Retinal pigment epithelial cell (primary cell): ENCODE results near the gene UROC1.

Source experiments
- DNase-seq: peaks from one replicate; pipeline ENCODE4 v3.0.0-alpha.2; 2010; ENCODE audit warnings: low read depth
- H3K4me3 ChIP-seq: 2 replicates; pipeline ENCODE4 v1.5.1; 2011; ENCODE audit warnings: mild to moderate bottlenecking, low read length, control low read depth, moderate library complexity
- CTCF ChIP-seq: conservative IDR thresholded peaks from 2 replicates; pipeline ENCODE4 v1.5.1; 2011; ENCODE audit warnings: low read depth, low read length, control low read depth, inconsistent platforms

Gene UROC1

GRCh38 chr3:126540951-126541627 is 23.5 kb upstream of the UROC1 start:
- no peak overlapping the region for H3K4me3 ChIP-seq
- TF ChIP-seq CTCF, result no peak
- no peak for DNase-seq

GRCh38 chr3:126540342-126540849 is 22.8 kb upstream of the UROC1 start:
- TF ChIP-seq CTCF, result no peak
- H3K4me3 ChIP-seq, result no peak overlapping the region
- DNase-seq, result peak; percentile 92

GRCh38 chr3:126539558-126540250 is 22.1 kb upstream of the UROC1 start:
- TF ChIP-seq CTCF, result no peak
- DNase-seq, result no peak
- H3K4me3 ChIP-seq, result no peak overlapping the region

- H3K4me3 ChIP-seq, result no peak overlapping the region
Observed at GRCh38 chr3:126538966-126539365, 21.4 kb upstream of the UROC1 start.

GRCh38 chr3:126538316-126538715 is 20.7 kb upstream of the UROC1 start:
- DNase-seq, result no peak
- no peak overlapping the region for H3K4me3 ChIP-seq
- no peak for TF ChIP-seq CTCF

More at GRCh38 chr3:126538966-126539365, 21.4 kb upstream of the UROC1 start:
- TF ChIP-seq CTCF, result no peak
- no peak for DNase-seq

- no peak overlapping the region for H3K4me3 ChIP-seq
- no peak for TF ChIP-seq CTCF
- no peak for DNase-seq
Observed at GRCh38 chr3:126537730-126538281, 20.2 kb upstream of the UROC1 start.
